Measurements from ENCODE around the gene C1orf159. TPM values are rescaled to one million over a fixed set of nuclear protein-coding genes. Genes with fewer than 3 reads are reported as not detected.

C1orf159 gene
- total and polyA plus RNA-seq, 10 of the 15 experiments (the other 5 are each of a cell fraction or from before 2014, with no cell fraction given): 0.11 to 23.4 (median 8.0) TPM

- TF ChIP-seq DPF2 (IDR thresholded peaks at IDR 0.05) (peak; percentile 96), TCF12 (IDR thresholded peaks at IDR 0.05; ENCODE audit: low read depth, low read length) (0 out of 2 replicates have a peak, but pooled peaks have one; percentile 64), NFYA (IDR thresholded peaks at IDR 0.05; ENCODE audit: borderline replicate concordance, low read depth, low read length) (no peak), SMARCA5 (IDR thresholded peaks at IDR 0.05) (no peak), HSF1 (IDR thresholded peaks at IDR 0.05; ENCODE audit: low read depth, low read length) (no peak), BHLHE40 (IDR thresholded peaks at IDR 0.05; ENCODE audit: borderline replicate concordance in 1 of 2, low read depth in 2 of 2, low read length in 1 of 2) (peak; percentile 26 to 92; a peak in 2 of 4 replicates), RUNX3 (IDR thresholded peaks at IDR 0.05; ENCODE audit: low read length) (peak; percentile 59), CUX1 (IDR thresholded peaks at IDR 0.05; ENCODE audit: insufficient replicate concordance, low read depth, low read length) (no peak), BCL3 (IDR thresholded peaks at IDR 0.05; ENCODE audit: borderline replicate concordance, insufficient read depth, low read depth, low read length, poor library complexity, severe bottlenecking) (no peak), IRF3 (IDR thresholded peaks at IDR 0.05) (no peak; the same call in 1 of the 2 replicates), NR2C1 (IDR thresholded peaks at IDR 0.05) (0 out of 2 replicates have a peak, but pooled peaks have one; percentile 24), CHD1 (IDR thresholded peaks at IDR 0.05; ENCODE audit: low read depth, low read length) (no peak), PAX8 (IDR thresholded peaks at IDR 0.05) (no peak), ZNF24 (IDR thresholded peaks at IDR 0.05) (no peak), GATAD2B (conservative IDR thresholded peaks at IDR 0.05; ENCODE audit: low read depth) (peak; percentile 94), MTA2 (IDR thresholded peaks at IDR 0.05; ENCODE audit: low read depth) (peak; percentile 5; the same call in 1 of the 2 replicates), MTA3 (IDR thresholded peaks at IDR 0.05; ENCODE audit: borderline replicate concordance, low read length) (no peak), EED (IDR thresholded peaks at IDR 0.05; ENCODE audit: low read depth) (no peak)
- TF ChIP-seq, protein P1, sequence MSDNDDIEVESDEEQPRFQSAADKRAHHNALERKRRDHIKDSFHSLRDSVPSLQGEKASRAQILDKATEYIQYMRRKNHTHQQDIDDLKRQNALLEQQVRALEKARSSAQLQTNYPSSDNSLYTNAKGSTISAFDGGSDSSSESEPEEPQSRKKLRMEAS (IDR thresholded peaks at IDR 0.05; ENCODE audit: low read depth, low read length): peak; percentile 61; the same call in 1 of the 2 replicates
Observed at GRCh38 chr1:1033009-1033587, 82.8 kb downstream of the C1orf159 start (continued).

All from GM12878 (cell line).